NB4 (cell line): ENCODE data around the gene TTC33.
"Not testable (repeated sequence)": the region's sequence is repeated elsewhere in the genome, so short reads cannot be mapped to it uniquely, and the experiment has no call there.

Experiments
- DNase-seq: peaks from one replicate; pipeline ENCODE4 v3.0.0; 2010; ENCODE audit warnings: low read depth
- H3K4me3 ChIP-seq: one replicate; pipeline ENCODE4 v1.5.1; 2011; ENCODE audit warnings: mild to moderate bottlenecking, low read depth, low read length, moderate library complexity
- MYC ChIP-seq: IDR thresholded peaks from 2 replicates; pipeline ENCODE4 v1.6.1; 2011; ENCODE audit warnings: low read depth, low read length
- POLR2A ChIP-seq: IDR thresholded peaks from 2 replicates; pipeline ENCODE4 v1.6.1; 2011; ENCODE audit warnings: mild to moderate bottlenecking; ENCODE audit not compliant: insufficient read length; ENCODE audit errors: extremely low read depth
- TF ChIP-seq, protein P1 (sequence below): IDR thresholded peaks from 2 replicates; pipeline ENCODE4 v1.6.1; 2011; ENCODE audit warnings: low read depth, low read length
- TF ChIP-seq, protein P2 (sequence below): IDR thresholded peaks from one replicate; pipeline ENCODE4 v1.5.1; 2012; ENCODE audit warnings: low read depth, low read length

TTC33 gene

DNA sequence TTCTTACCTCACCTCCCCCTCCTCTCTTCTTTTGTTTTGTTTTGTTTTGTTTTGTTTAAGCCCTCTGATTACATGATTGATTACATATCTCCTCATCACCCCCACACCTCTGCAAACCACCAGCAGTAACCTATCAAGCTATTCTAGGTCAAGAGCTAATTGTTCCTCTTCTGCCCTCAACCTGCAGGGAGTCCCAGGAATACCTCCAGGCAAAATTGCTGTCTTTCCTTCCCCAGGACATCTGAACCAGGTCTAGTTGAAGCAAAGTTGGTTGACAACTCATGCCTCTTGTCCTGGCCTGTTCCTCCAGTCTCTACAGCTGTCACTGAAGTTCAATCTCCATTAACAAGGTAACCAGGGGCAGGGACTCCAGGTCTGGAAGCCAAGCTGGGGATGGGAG is 156.1 kb downstream of the TTC33 start:
- H3K4me3 ChIP-seq = no peak overlapping the region
- TF ChIP-seq MYC (no peak), POLR2A (no peak)
- TF ChIP-seq, protein P1, sequence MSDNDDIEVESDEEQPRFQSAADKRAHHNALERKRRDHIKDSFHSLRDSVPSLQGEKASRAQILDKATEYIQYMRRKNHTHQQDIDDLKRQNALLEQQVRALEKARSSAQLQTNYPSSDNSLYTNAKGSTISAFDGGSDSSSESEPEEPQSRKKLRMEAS = no peak
- TF ChIP-seq, protein P2, sequence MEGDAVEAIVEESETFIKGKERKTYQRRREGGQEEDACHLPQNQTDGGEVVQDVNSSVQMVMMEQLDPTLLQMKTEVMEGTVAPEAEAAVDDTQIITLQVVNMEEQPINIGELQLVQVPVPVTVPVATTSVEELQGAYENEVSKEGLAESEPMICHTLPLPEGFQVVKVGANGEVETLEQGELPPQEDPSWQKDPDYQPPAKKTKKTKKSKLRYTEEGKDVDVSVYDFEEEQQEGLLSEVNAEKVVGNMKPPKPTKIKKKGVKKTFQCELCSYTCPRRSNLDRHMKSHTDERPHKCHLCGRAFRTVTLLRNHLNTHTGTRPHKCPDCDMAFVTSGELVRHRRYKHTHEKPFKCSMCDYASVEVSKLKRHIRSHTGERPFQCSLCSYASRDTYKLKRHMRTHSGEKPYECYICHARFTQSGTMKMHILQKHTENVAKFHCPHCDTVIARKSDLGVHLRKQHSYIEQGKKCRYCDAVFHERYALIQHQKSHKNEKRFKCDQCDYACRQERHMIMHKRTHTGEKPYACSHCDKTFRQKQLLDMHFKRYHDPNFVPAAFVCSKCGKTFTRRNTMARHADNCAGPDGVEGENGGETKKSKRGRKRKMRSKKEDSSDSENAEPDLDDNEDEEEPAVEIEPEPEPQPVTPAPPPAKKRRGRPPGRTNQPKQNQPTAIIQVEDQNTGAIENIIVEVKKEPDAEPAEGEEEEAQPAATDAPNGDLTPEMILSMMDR = no peak
- no peak for DNase-seq

DNA sequence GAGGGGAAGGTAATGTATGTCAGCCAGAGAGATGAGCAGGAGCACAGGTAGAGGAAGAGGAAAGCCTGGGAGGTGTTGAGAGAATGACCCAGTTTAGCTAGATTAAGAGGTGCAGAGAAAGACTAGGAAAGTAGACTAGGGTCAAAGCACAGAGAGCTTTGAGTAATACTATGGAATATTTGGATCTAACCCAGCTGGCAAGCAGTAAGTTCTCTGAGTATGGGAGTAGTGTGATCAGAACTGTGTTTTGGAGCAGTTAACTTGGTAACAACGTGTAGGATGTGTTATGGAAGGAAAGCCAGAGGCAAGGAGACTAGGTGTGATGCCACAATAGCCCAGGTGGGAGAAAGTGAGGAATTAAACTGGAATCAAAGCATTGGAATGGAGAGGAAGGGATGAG is 160.9 kb downstream of the TTC33 start:
- no peak for DNase-seq
- H3K4me3 ChIP-seq = no peak overlapping the region
- no peak for TF ChIP-seq POLR2A
- TF ChIP-seq, protein P1 = no peak

DNA sequence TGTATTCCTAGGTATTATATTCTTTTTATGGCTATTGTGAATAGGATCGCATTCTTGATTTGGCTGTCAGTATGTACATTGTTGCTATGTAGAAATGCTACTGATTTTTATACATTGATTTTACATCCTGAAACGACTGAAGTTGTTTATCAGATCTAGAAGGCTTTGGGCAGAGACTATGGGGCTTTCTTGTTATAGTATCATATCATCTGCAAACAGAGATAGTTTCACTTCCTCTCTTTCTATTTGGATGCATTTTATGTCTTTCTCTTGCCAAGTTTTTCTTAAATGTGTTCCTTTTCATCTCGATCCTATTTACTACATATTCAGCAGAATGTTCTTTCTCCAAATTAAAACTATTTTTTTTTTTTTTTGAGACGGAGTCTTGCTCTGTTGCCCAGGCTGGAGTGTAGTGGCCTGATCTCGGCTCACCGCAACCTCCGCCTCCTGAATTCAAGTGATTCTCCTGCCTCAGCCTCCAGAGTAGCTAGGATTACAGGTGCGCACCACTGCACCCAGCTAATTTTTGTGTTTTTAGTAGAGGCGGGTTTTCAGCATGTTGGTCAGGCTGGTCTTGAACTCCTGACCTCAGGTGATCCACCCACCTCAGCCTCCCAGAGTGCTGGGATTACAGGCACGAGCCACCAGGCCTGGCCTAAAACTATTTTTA is 163.9 kb downstream of the TTC33 start:
- not testable (repeated sequence) for H3K4me3 ChIP-seq
- peak; percentile 44 for DNase-seq

DNA sequence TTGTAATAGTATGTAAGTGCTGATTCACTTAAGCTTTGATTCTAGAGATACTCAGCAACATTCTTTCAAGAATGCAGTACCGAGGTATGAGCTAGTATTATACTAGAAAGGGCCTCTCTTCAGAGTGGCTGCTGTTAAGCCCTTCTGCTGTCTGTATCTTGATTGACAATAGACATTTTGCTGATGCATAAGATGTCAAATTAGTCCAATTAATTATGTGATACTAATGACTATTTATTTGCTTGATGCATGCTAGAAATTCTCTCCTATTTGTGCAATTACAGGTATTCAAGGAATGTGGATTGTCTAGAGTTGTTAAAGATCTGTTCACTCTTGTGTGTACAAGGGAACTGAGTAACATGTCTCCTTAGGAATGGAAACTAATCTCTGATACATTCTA is 168.4 kb downstream of the TTC33 start:
- no peak for TF ChIP-seq MYC
- TF ChIP-seq, protein P1 = no peak
- TF ChIP-seq, protein P2 = no peak
- TF ChIP-seq POLR2A = no peak
- H3K4me3 ChIP-seq = no peak overlapping the region
- no peak for DNase-seq

DNA sequence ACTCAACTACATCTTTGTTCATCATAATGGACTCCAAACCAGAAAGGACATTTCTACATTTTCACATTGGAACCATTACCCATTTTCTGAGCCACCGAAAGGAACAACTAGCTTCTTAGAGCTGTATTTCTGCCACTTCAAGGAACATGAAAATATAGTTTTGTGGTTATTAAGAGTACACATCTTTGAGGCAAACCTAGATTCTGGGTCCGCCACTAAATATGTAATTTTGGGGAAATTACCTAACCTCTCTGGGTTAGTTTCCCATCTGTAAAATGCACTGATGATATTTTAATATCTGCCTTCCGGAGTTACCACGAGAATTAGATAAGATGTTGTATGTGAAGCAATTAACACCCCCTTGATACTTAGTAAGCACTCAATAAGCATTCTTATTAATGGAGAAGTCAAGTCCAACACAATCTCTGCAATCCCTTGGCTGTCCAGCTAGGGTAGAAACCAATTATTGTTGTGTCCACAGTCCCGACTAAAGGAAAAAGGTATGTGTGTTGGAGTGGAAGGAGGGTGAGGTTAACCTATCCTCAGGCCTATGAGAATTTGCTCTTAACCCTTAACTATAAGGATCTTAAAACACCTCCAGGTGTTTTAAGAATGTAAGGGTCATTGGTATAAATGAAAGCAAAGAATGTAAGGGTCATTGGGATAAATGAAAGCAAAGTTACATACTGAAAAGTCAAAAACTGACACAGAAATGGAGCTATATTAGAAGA is 170.1 kb downstream of the TTC33 start:
- H3K4me3 ChIP-seq = no peak overlapping the region
- no peak for DNase-seq
- no peak for TF ChIP-seq POLR2A
- TF ChIP-seq MYC = no peak
- TF ChIP-seq, protein P2 = no peak
- TF ChIP-seq, protein P1 = no peak

DNA sequence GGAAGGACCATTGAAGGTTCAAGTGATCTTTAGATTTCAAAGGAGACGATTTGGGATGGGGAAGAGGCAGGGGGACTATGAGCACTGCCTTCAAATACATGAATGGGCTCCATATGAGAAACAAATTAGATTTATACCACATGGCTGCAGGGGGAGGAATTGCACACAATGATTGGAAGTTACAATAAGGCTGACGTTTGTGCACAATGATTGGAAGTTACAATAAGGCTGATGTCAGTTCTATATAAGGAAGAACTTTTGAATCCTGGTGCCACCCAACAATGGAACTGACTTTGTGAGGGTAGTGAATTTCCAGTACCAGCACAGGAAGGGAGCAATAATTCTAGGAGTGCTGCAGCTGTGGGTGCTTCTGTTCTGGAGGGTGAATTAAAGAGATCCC is 171.7 kb downstream of the TTC33 start:
- no peak for DNase-seq
- TF ChIP-seq MYC (no peak), POLR2A (no peak)
- TF ChIP-seq, protein P1 = no peak
- TF ChIP-seq, protein P2 = no peak
- H3K4me3 ChIP-seq = no peak overlapping the region
